Calu3 (cell line): ENCODE measurements around the gene MYO3B. TPM values are rescaled to one million over a fixed set of nuclear protein-coding genes. Genes with fewer than 3 reads are reported as not detected.

ENCODE experiments used
- BruUV-seq: library from RNA; stranded (reverse); fragments of 400-500 nt; replicated peaks from 2 replicates; lab custom pipeline; 2021; lab: Mats Ljungman, UMichigan
- CTCF ChIA-PET: fragments of 300-600 bp; sonication (Branson Sonifier 250); formaldehyde crosslinking; loops from one replicate; lab custom pipeline; 2022; ENCODE audit warnings: antibody characterized with exemption; lab: Charles Lee
- DNase-seq: peaks from one replicate; pipeline ENCODE4 v3.0.0; 2022
- H3K27ac Mint-ChIP-seq: one replicate; pipeline ENCODE4 v1.8.0; 2022; ENCODE audit warnings: mixed read lengths; ENCODE audit not compliant: unreplicated experiment
- H3K27me3 Mint-ChIP-seq: one replicate; pipeline ENCODE4 v1.8.0; 2022; ENCODE audit warnings: mixed read lengths; ENCODE audit not compliant: unreplicated experiment
- H3K36me3 Mint-ChIP-seq: one replicate; pipeline ENCODE4 v1.8.0; 2022; ENCODE audit warnings: mild to moderate bottlenecking, moderate library complexity, mixed read lengths; ENCODE audit not compliant: insufficient read depth, unreplicated experiment
- H3K4me1 Mint-ChIP-seq: one replicate; pipeline ENCODE4 v1.8.0; 2022; ENCODE audit warnings: mild to moderate bottlenecking, low read depth, mixed read lengths; ENCODE audit not compliant: unreplicated experiment
- H3K4me3 Mint-ChIP-seq: one replicate; pipeline ENCODE4 v1.8.0; 2022; ENCODE audit warnings: mild to moderate bottlenecking, low read depth, moderate library complexity, mixed read lengths; ENCODE audit not compliant: unreplicated experiment
- H3K9me3 Mint-ChIP-seq: one replicate; pipeline ENCODE4 v1.8.0; 2022; ENCODE audit warnings: low read depth, mixed read lengths; ENCODE audit not compliant: unreplicated experiment
- CTCF ChIP-seq: fragments of 200-600 bp; IDR thresholded peaks from one replicate; pipeline ENCODE4 v1.8.0; 2022; ENCODE audit warnings: antibody characterized with exemption; ENCODE audit not compliant: unreplicated experiment
- intact Hi-C: fragments of 100-400 bp; cut with micrococcal nuclease; formaldehyde crosslinking; loops from one replicate; pipeline ENCODE4 v1.10.0; 2022; ENCODE audit not compliant: unreplicated experiment
- total RNA-seq: library from RNA; stranded (reverse); gene quantifications from 2 replicates; pipeline ENCODE4 v1.2.3, GENCODE V29; 2022

MYO3B gene
- total RNA-seq, 1 experiment from 2014 or later: 5.0 TPM

- CTCF ChIA-PET: no interaction called here
- Mint-ChIP-seq H3K9me3 (peaks cover 3% of the 10 kb centered on the region), H3K4me1 (peaks cover 12% of the 10 kb centered on the region), H3K27ac (no peak overlapping the region), H3K4me3 (no peak overlapping the region), H3K27me3 (no peaks in the 10 kb centered on the region), H3K36me3 (no peaks in the 10 kb centered on the region)
- no peak for TF ChIP-seq CTCF
- intact Hi-C loops: loop anchor here (10.0 kb wide), 1 partner anchor 380 kb away; no protein-coding TSS in a partner anchor
- BruUV-seq: no TSS peak
- DNase-seq: no peak
Observed at GRCh38 chr2:170314744-170315447, 136.9 kb downstream of the MYO3B start.

DNA sequence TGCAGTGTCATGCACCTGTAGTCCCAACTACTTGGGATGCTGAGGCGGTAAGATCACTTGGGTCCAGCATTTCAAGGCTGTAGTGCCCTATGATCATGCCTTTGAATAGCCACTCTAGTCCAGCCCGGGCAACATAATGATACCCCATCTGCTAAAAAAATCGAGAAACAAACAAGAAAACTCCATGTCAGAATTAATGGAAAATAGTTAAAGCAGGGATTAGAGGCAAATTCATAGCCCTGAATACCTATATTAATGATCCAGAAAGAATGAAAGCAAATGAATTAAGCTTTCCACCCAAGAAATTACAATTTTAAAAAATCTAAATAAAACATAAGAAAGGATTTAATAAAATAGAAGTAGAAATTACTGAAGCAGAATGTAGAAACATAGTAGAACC, 143.0 kb downstream of the MYO3B start:
- no peak for DNase-seq
- CTCF ChIA-PET: no interaction called here
- intact Hi-C loops: loop anchor here (5.0 kb wide), 1 partner anchor 551 kb away; no protein-coding TSS in a partner anchor
- Mint-ChIP-seq H3K4me3 (no peak overlapping the region), H3K27ac (no peak overlapping the region), H3K4me1 (peaks cover 12% of the 10 kb centered on the region), H3K36me3 (no peaks in the 10 kb centered on the region), H3K9me3 (peaks cover 3% of the 10 kb centered on the region), H3K27me3 (no peaks in the 10 kb centered on the region)
- no TSS peak for BruUV-seq
- no peak for TF ChIP-seq CTCF

GRCh38 chr2:170321526-170321925, 143.6 kb downstream of the MYO3B start:
- no peak for TF ChIP-seq CTCF
- no peak overlapping the region for H3K4me3 Mint-ChIP-seq
- no peak for DNase-seq
- peaks cover 3% of the 10 kb centered on the region for H3K9me3 Mint-ChIP-seq
- no peak overlapping the region for H3K27ac Mint-ChIP-seq
- H3K36me3 Mint-ChIP-seq: no peaks in the 10 kb centered on the region
- intact Hi-C loops: loop anchor here (5.0 kb wide), 1 partner anchor 551 kb away; no protein-coding TSS in a partner anchor
- CTCF ChIA-PET: no interaction called here
- no peaks in the 10 kb centered on the region for H3K27me3 Mint-ChIP-seq
- peaks cover 12% of the 10 kb centered on the region for H3K4me1 Mint-ChIP-seq
- no TSS peak for BruUV-seq

- H3K36me3 Mint-ChIP-seq: no peaks in the 10 kb centered on the region
- H3K4me1 Mint-ChIP-seq: peaks cover 12% of the 10 kb centered on the region
- DNase-seq: no peak
- no peak for TF ChIP-seq CTCF
- H3K27ac Mint-ChIP-seq: no peak overlapping the region
- no peaks in the 10 kb centered on the region for H3K27me3 Mint-ChIP-seq
- intact Hi-C loops: loop anchor here (5.0 kb wide), 1 partner anchor 550 kb away; no protein-coding TSS in a partner anchor
- CTCF ChIA-PET: interaction anchor here (2.4 kb wide), 1 partner anchor 39 kb away, joined by 8 read pairs; no protein-coding TSS in a partner anchor
- no TSS peak for BruUV-seq
- H3K9me3 Mint-ChIP-seq: peaks cover 3% of the 10 kb centered on the region
- no peak overlapping the region for H3K4me3 Mint-ChIP-seq
Observed at GRCh38 chr2:170322140-170322766, 144.3 kb downstream of the MYO3B start.
